Stomach (tissue), 4 donors: ENCODE measurements around the gene PTPRD.

Experiments used
- EP300 ChIP-seq: sonication (generic); formaldehyde crosslinking; IDR thresholded peaks from one replicate; pipeline ENCODE4 v1.6.1; 2017; ENCODE audit warnings: antibody characterized with exemption
- POLR2A ChIP-seq, 4 donors: fragments of 450-650 bp; IDR thresholded peaks; one replicate each; pipeline ENCODE4 v1.6.1; 2016; ENCODE audit warnings: antibody characterized with exemption in 4 of 4, control low read depth in 2 of 4, mild to moderate bottlenecking in 1 of 4, moderate library complexity in 1 of 4
- POLR2AphosphoS5 ChIP-seq, 3 donors: sonication (generic); formaldehyde crosslinking; IDR thresholded peaks; one replicate each; pipeline ENCODE4 v1.6.1; 2016; ENCODE audit warnings: antibody characterized with exemption in 3 of 3
- TF ChIP-seq, protein P1 (sequence below), 7 experiments: fragments of 450-650 bp in 4 of 7; fragments of 200-600 bp in 3 of 7; sonication (generic) in 3 of 7; IDR thresholded peaks; one replicate each; pipeline ENCODE4 v1.5.1; 2016 to 2019; ENCODE audit warnings: antibody characterized with exemption in 7 of 7, control low read depth in 2 of 7, mild to moderate bottlenecking in 1 of 7

DNA sequence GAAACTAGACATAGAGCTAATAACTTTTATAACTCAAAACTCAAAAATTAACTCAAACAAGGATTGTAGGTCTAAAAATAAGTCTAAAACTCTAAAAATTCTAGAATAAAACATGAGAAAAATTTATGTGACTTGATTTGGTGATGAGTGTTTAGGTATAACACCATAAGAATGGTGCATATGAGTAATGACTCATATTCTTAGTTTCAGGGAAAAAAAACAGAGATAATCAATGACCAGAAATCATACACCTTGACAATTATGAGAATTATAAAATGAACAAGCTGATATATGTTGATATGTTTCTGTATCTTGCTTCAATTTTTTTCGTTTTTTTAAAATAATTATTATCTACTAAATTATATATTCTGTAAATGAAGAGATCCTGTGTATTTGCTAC is 541.2 kb downstream of the PTPRD start:
- TF ChIP-seq, protein P1, sequence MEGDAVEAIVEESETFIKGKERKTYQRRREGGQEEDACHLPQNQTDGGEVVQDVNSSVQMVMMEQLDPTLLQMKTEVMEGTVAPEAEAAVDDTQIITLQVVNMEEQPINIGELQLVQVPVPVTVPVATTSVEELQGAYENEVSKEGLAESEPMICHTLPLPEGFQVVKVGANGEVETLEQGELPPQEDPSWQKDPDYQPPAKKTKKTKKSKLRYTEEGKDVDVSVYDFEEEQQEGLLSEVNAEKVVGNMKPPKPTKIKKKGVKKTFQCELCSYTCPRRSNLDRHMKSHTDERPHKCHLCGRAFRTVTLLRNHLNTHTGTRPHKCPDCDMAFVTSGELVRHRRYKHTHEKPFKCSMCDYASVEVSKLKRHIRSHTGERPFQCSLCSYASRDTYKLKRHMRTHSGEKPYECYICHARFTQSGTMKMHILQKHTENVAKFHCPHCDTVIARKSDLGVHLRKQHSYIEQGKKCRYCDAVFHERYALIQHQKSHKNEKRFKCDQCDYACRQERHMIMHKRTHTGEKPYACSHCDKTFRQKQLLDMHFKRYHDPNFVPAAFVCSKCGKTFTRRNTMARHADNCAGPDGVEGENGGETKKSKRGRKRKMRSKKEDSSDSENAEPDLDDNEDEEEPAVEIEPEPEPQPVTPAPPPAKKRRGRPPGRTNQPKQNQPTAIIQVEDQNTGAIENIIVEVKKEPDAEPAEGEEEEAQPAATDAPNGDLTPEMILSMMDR (IDR thresholded peaks at IDR 0.05) = no peak
- TF ChIP-seq POLR2A (IDR thresholded peaks at IDR 0.05) (no peak), POLR2AphosphoS5 (IDR thresholded peaks at IDR 0.05) (no peak), EP300 (no peak)
